CD4-positive, alpha-beta T cell treated with Interleukin-6 for 4 hours (primary cell): ENCODE data around the gene KNTC1.
"Not testable (repeated sequence)": the region's sequence is repeated elsewhere in the genome, so short reads cannot be mapped to it uniquely, and the experiment has no call there.

Experiments
- DNase-seq: peaks from one replicate; pipeline ENCODE4 v3.0.0-alpha.2; 2020; ENCODE audit warnings: mixed read lengths

KNTC1 gene

DNA sequence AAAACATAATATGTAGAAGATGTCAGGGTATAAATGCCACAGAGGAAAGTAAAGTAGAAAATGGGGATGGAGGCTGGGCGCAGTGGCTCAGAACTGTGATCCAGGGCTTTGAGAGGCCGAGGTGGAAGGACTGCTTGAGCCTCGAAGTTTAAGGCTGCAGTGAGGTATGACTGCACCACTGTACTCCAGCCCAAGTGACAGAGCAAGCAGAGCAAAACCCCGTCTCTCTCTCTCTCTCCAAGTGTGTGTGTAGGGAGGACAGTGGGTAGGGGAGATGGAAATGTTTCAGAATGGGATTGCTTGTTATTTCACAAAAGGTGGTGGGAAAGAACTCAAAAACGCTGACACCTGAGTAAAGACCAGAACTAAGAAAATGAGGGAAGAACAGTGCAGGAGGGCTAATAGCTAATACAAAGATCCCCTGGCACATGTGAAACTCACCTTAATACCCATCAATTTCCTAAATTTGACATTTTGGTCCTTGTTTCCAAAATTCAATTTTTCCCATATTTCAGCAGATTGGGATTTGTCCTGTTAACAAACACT is 20.6 kb upstream of the KNTC1 start:
- DNase-seq, result no peak

DNA sequence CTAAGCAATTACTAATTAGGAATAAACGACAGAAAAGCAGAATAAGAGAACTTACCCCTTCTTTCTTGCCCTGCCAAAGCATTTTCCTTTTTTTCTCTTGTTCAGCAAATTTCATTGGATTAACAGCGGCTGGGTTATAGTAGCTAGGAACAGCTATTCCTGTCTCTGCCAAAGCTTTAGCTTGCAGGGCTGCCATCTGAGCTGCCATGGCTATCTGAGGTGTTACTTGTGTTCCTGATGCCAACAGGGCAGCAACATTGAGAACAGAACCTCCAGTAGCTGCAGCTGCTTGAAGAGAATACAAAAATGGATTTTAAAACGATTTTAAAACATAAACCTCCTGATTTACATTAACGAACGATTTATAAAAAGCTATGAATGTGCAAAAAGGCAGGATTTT is 18.9 kb upstream of the KNTC1 start:
- DNase-seq, result no peak

DNA sequence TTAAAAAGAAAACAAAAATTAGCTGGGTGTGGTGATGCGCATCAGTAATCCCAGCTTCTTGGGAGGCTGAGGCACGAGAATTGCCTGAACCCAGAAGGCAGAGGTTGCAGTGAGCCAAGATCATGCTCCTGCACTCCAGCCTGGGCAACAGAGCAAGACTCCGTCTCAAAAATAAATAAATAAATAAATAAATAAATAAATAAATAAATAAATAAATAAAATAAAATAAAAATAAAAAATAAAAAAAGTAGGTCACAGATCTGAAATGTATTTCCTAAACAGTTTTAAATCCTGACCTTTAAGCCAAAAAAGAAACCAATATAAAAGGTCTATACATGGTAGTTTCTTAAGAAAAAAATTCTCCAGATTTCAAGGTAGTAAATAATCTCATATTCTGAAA is 14.0 kb upstream of the KNTC1 start:
- DNase-seq, result not testable (repeated sequence)

DNA sequence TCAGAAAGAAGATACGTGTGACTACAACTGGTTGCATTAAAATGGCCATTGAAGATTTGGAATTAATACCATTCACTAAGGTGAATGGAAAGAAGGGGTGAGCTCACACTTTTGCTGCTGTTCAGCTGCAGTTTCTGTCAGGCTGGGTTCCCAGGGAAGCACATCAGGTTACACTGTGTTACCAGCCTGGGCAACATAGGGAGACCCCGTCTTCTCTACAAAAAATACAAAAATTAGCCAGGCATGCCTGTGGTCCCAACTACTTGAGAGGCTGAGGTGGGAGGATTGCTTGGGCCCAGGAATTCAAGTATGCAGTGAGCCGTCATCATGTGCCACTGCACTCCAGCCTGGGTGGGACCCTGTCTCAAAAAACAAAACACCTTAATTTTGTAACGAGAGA is 13.4 kb upstream of the KNTC1 start:
- no peak for DNase-seq

DNA sequence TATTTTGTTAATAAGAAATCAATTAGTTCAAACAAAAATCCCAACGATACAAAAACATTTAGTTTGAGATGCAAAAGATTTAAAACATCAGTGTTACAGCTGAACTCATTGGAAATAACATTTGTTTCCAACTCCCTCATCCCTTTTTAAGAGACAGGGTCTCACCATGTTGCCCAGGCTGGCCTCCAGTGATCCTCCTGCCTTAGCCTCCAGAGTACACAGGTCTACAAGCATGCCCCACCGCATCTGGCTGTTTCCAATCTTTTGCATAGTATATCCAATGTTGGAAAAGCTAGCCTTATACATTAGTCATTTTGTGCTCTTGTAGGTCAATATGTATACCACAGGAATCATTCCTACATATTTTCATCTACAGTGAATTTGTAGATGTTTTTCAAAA is 11.8 kb upstream of the KNTC1 start:
- no peak for DNase-seq

DNA sequence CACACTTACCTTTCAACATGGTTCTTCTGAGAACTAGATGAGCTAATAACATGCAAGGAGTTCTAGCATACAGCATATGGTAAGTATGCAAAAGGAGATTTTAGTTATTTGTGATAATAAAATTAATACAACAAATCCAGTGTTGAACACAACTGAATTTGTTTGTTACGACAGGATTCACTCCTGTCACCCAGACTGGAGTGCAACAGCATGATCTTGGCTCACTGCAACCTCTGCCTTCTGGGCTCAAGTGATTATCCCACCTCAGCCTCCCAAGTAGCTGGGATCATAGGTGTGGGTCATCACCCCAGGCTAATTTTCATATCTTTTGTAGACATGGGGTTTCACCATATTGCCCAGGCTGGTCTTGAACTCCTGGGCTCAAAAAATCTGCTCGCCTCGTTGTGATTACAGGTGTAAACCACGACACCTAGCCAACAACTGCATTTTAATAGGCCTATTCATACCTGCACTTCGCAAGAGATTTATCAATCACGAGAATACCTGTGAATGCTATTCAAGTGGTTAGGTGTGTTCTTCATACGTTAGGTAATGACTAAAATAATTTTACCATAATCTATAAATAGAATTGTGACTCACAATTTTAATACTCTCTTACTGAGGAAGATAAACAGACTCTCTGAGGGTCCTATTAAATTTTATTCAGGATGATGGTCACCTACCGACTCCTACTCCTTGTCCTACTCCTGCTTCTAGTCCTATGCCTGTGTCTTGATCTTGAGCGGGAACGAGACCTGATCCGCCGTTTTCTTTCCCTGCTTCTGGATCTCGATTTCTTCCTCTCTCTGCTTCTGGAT is 10.3 kb upstream of the KNTC1 start:
- no peak for DNase-seq

DNA sequence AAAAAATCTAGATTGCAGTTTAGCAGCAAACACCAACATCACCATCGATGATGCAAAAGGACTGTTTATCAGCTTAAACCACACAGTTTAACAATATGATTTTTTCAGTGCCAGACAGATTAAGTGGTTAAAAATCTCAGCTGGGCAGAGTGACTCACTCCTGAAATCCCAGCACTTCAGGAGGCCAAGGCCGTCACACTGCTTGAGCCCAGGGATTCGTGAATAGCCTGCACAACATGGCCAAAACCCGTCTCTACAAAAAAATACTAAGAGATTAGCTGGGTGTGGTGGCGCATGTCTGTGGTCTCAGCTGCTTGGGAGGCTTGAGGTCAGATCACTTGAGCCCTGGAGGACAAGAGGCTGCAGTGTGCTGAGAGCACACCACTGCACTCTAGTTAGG is 9.2 kb upstream of the KNTC1 start:
- no peak for DNase-seq

DNA sequence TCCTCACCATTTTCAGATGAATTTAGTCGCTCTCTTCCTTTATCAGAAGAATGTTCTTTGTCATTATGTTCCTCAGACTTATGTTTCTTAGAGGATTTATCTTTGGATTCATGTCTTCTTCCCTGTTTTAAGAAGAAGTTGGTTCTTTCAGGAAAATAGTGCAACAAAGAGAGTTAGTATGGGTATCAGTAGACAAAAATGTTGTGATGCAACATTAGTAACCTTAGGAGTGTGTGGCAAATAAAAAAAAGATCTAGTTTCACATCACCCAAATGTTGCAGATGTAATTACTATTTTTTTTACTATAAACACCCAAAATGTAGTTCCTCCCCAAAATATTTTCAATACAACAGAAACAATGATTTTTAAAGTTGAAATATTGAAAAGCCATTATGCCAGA is 8.1 kb upstream of the KNTC1 start:
- no peak for DNase-seq

DNA sequence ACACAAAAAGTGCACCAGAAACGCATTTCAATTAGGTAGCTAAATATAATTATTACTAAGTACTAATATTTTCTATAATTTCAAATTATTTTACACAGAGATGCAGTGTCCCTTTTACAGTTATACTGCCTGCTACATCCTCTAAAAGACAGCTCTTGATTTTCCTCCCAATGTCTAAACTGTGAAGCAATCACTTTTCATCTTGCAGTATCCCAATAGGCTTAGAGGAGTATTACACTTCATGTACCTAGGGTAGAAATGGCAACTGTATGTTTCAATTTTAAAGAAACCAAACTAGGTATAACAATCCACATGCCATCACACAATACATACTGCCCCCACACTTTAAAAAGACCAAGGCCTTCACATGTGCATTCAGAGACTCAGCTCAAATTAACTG is 7.6 kb upstream of the KNTC1 start:
- DNase-seq, result no peak

DNA sequence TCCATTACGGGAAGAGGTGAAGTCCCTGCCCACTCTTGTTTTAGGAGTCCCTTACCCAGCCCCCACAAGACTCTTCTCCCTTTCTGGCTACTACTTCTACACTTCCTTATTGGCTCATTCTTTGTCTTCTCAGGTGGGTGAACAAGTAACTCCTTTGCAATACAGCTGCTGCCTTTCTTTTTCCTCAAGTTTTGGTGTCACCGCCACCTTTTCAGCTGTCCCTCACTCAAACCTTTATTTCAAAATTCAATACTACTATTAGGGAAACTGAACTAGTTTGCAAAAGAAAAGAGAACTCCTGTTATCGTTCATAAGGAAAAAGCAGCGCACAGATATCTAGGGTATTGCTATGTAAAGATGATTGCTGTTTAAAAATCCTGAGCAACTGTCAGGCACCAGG is 6.4 kb upstream of the KNTC1 start:
- no peak for DNase-seq

DNA sequence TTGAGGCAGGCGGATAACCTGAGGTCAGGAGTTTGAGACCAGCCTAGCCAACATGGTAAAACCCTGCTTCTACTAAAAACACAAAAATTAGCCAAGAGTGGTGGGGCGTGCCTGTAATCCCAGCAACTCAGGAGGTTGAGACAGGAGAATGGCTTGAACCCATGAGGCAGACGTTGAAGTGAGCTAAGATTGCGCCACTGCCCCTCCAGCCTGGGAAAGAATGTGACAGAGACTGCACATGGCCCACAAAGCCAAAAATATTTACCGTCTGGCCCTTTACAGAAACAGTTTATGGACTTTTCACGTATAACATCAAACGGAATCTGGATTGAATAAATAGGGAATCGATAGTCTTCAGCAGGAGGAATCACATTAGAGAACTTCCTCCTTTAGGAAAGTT is 3.8 kb upstream of the KNTC1 start:
- DNase-seq, result no peak

DNA sequence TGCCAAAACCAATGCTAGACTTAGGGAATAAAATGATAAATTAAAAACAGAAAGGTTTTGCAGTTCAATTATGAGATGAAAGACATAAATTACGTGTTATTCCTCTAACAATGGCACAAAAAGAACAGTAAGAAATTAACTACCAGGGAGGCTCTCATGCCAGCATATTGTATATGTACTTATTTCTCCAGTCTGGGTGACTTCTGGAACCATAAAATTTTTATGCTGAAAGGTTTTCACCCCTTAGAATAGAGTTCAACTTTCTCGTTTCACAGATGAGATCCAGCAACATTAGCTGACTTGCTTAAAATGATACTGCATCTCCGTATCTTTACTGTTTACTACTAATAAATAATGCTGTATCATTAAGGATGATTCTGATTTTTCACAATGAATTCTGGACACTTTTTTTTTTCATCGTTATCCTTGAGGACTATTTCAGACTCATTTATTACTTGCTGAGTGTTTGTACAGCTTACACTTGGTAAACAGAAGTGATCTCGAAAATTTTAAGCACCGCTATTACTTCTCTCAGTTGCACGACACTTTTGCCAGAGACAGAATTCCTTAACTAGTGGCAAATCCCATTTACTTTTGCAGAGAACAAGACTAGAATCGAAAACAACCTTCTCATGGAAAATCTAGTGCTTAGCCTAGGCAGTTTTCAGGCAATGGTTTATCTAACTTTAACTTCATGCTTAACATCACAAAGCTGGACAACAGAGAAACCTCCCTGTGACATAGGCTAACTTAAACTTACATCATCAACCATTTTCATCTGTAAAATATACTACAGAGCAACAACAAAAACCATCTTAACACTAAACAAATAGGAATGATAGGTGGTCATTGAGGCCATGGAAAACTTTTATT is 3.0 kb upstream of the KNTC1 start:
- DNase-seq, result no peak

DNA sequence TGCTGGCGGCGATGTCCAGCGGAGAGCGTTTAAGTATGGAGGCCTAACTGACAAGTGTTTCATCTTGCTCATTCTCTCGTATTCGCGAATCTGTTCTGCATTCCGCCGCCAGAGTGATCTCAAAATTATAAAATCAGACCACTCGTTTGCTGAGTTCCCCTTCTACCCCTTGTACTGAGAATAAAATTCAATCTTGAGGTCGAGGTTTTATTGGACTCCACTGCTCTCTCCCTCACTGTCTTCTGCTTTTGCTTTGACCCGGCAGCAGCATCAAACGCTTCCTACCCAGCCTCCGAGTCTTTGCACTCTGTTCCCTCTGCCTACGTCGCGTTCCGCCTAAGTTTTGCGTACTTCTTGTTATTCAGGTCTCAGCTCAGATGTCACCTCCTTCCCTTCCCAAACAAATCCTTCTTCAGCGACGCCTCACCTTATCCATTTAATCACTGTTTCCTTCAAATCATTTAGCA is 462 bp downstream of the KNTC1 start:
- peak; percentile 39 for DNase-seq

DNA sequence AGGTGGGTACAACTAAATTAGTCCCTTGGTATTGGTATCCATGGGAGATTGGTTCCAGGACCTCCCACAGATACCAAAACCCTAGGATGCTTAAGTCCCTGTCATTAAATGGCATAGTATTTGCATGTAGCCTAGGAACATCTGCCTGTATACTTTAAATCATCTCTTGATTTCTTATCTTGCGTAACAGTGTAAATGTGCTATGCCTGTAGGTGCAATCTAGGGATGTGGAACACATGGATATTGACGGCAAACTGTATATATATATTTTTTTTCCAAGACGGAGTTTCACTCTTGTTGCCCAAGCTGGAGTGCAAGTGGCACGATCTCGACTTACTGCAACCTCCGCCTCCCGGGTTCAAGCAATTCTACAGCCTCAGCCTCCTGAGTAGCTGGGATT is 1.5 kb downstream of the KNTC1 start:
- DNase-seq, result no peak

DNA sequence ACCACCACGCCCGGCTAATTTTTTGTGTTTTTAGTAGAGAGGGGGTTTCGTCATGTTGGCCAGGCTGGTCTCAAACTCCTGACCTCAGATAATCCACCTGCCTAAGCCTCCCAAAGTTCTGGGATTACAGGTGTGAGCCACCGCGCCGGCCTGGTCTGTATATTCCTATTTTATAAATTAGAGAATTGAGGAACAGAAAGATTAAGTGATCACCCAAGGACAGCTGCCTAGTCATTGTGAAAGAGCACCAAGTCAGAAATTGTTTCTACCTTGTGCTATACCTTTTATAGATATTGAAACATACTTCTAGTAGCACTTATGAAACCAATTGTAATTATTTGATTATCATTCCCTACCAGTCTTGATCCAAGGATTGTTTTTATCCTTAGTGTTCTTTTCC is 1.9 kb downstream of the KNTC1 start:
- DNase-seq, result no peak

DNA sequence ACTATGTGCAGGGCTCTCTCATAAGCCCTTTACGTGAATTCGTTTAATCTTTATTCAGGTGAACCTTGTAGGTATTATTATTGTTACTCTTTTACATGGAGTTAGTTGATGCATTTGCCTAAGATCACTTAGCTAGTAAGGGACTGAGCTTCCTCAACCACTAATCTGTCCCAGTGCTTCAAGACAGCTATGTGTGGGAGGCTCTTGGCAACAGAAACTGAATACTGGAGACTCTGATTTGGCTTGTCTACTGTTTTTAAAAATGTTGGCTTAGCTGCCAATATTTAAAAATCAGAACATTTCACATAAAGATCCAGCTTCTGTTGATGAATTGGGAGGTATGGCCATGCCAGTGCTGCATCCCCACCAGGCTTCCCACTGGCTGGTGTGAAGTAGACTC is 6.8 kb downstream of the KNTC1 start:
- no peak for DNase-seq

DNA sequence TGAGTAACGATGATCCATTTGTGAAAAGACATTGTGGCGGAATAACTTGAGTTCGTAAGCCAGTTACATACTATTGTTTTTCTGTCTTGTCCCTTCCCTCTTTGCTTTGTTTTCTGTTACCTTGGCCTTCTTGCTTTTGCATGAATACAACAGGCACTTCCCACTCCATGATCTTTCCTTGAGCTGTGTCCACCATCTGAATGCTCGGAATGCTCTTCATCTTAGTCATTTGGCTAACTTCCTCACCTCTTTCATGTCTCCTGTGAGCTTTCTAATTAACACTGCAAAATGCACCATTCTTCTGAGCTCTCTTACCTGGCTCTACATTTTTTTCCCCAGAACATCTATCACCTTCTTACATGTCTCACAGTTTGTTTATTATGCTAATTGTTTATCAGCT is 10.0 kb downstream of the KNTC1 start:
- no peak for DNase-seq

DNA sequence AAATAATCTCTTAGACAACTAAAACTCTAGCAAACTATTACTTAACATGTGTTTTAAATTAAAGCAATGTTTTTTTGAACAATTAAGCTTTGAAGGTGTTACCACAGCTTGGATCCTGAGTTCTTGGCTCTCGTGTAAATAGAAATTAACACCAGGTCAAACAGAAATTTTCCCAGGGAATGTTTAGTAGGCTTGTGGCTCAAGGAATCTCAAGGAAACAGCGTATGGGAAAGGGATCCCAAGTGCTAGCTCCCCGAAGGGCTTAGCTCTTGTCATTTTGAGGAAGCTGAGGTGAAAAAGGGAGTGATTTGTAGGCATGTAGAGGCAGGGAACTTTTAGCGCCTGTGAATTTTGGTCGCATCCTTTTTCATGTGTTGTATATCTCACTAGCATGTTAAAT is 11.4 kb downstream of the KNTC1 start:
- no peak for DNase-seq

DNA sequence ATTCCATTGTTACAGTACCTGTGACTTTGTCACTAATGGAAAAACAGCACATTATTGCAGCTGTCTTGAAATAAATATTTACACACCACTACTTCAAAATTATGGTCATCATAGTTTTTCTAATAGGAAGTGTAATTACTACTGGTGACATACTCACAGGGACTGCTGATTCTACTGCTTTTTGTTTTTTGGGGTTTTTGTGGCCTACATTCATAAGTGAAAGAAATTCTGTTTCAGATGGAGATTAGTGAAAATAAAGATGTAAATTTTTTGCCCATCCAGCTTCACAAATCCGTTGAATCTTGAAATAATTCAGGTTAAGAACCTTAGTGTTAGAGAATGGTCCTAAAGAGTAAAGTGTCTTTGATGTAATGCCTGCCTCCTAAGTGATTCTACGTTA is 17.5 kb downstream of the KNTC1 start:
- DNase-seq, result no peak

DNA sequence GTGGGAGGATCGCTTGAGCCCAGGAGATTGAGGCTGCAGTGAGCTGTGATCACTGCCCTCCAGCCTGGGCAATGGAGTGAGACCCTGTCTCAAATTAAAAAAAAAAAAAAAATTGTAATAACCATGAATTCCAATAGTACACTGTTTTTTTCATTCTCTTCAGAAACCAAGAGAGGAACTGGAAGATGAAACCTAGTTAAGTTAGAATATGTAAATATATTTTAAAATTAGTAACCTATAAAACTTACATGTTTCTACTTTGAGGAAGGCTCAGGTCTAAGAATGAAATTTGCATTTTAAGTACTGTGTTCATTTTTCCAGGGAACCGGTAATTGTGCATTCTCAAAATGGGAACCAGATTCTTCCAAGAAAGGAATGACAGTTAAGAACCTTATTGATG is 18.8 kb downstream of the KNTC1 start:
- DNase-seq, result no peak

DNA sequence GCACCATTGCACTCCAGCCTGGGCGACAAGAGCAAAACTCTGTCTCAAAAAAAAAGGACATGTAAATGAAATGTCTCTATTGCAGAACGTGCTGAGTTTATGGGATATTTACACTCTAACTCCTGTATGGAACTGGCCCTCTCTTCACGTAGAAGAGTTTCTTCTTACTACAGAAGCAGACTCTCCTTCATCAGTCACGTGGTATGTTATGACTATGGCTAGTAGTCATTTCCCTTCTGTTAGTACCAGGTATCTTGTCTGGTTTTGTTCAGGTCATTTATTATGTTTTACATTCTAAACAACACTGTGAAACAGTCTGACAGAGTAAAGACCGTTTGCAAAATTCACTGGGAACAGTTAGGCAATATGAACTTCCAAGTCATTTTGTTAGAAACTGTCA is 20.3 kb downstream of the KNTC1 start:
- no peak for DNase-seq

DNA sequence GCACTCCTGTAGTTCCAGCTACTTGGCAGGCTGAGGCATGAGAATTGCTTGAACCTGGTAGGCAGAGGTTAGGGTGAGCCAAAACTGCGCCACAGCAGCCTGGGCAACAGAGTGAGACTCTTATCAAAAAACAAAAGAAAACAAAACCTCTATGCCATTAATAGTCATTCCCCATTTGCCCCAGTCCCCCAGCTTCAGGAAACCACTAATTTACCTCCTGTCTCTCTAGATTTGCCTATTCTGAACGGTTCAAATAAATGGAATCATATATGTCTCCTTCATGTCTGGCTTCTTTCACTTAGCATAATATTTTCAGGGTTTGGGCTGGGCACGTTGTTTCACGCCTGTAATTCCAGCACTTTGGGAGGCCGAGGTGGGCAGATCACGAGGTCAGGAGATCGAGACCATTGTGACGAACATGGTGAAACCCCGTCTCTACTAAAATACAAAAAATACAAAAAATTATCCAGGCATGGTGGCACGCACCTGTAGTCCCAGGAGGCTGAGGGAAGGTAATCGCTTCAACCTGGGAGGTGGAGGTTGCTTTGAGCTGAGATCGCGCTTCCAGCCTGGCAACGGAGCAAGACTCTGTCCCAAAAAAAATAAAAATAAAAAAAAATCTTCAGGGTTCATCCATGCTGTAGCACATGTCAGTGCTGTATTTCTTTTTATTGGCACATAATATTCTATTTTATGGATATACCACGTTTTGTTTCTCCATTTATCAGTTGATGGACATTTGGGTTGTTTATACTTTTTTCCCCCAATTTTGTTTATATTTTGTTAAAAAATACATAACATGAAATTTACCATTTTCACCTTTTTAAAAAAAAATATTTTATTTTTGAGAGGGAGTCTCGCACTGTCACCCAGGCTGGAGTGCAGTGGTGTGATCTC is 31.9 kb downstream of the KNTC1 start:
- DNase-seq, result no peak

DNA sequence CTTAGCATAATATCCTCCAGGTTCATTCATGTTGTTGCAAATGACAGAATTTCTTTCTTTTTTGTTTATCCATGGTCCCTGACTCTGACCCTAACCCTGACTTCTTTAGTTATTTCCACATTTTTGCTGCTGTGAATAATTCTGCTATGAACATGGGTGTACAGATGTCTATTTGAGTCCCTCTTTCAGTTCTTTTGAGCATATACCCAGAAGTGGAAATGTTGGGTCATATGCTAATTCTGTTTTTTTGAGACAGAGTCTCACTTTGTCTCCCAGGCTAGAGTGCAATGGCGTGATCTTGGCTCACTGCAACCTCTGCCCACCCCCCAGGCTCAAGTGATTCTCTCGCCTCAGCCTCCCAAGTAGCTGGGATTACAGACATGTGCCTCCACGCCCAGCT is 33.1 kb downstream of the KNTC1 start:
- DNase-seq, result no peak
